Nephron (organoid): ENCODE data around the gene CRYGS.

Experiments
- H3K27ac Mint-ChIP-seq, 3 experiments: 2 replicates each; pipeline ENCODE4 v1.8.0; 2020; ENCODE audit warnings: mixed read lengths in 3 of 3, mild to moderate bottlenecking in 2 of 3, moderate library complexity in 1 of 3
- H3K27me3 Mint-ChIP-seq: 2 replicates; pipeline ENCODE4 v1.8.0; 2021; ENCODE audit warnings: low read depth, mild to moderate bottlenecking, moderate library complexity, mixed read lengths
- H3K36me3 Mint-ChIP-seq: 2 replicates; pipeline ENCODE4 v1.8.0; 2020; ENCODE audit warnings: low read depth, mixed read lengths
- H3K4me1 Mint-ChIP-seq: 2 replicates; pipeline ENCODE4 v1.8.0; 2020; ENCODE audit warnings: mixed read lengths
- H3K4me3 Mint-ChIP-seq, 3 experiments: 2 replicates each; pipeline ENCODE4 v1.8.0; 2020; ENCODE audit warnings: mild to moderate bottlenecking in 3 of 3, mixed read lengths in 3 of 3, moderate library complexity in 2 of 3
- H3K9me3 Mint-ChIP-seq: 2 replicates; pipeline ENCODE4 v1.8.0; 2020; ENCODE audit warnings: mixed read lengths
- TF ChIP-seq, protein P1 (sequence below), 3 experiments: fragments of 200-600 bp; sonication (generic); IDR thresholded peaks; one replicate each; pipeline ENCODE4 v1.5.0; 2021; ENCODE audit warnings: antibody characterized with exemption in 3 of 3; ENCODE audit not compliant: unreplicated experiment in 3 of 3

The CRYGS gene

DNA sequence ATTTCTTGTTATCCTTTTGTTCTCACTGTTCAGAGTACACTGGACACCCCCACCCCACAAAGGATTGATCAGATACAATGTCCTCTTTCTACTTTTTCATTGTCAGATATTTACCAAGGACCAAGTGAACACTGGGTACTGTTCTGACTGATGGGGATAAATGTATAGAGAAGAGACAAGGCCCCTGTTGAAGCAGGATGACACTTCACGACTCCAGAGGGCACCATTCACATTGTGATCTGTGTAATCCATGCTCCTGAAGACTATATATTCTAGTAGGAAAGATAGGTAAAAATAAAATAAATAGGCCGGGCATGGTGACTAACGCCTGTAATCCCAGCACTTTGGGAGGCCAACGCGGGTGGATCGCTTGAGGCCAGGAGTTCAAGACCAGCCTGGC lies 7.2 kb upstream of the CRYGS start:
- Mint-ChIP-seq H3K27me3 (no peaks in the 10 kb centered on the region), H3K36me3 (peaks cover 43% of the 10 kb centered on the region), H3K4me1 (no peaks in the 10 kb centered on the region), H3K27ac (no peak overlapping the region), H3K9me3 (no peaks in the 10 kb centered on the region), H3K4me3 (no peak overlapping the region)
- TF ChIP-seq, protein P1, sequence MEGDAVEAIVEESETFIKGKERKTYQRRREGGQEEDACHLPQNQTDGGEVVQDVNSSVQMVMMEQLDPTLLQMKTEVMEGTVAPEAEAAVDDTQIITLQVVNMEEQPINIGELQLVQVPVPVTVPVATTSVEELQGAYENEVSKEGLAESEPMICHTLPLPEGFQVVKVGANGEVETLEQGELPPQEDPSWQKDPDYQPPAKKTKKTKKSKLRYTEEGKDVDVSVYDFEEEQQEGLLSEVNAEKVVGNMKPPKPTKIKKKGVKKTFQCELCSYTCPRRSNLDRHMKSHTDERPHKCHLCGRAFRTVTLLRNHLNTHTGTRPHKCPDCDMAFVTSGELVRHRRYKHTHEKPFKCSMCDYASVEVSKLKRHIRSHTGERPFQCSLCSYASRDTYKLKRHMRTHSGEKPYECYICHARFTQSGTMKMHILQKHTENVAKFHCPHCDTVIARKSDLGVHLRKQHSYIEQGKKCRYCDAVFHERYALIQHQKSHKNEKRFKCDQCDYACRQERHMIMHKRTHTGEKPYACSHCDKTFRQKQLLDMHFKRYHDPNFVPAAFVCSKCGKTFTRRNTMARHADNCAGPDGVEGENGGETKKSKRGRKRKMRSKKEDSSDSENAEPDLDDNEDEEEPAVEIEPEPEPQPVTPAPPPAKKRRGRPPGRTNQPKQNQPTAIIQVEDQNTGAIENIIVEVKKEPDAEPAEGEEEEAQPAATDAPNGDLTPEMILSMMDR (IDR thresholded peaks at IDR 0.05; ENCODE audit: unreplicated experiment in 3 of 3), result no peak

DNA sequence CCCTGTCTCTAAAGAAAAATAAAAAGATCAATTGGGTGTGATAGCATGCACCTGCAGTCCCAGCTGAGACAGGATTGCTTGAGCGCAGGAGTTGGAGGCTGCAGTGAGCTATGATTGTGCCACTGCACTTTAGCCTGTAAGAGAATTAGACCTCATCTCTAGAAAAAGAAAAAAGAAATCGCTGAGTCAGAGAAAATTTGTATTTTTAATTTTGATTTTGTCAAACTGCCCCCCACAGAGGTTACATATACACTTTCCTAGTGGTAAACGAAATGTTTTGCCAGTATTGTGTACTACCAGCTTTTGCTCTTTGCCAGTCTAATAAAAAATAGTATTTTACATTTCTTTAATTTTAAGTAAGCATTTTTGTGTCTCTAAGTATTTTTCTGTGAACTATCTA lies 5.3 kb upstream of the CRYGS start:
- TF ChIP-seq, protein P1 (IDR thresholded peaks at IDR 0.05; ENCODE audit: unreplicated experiment in 3 of 3), result no peak
- no peak overlapping the region for H3K4me3 Mint-ChIP-seq
- H3K36me3 Mint-ChIP-seq, result peaks cover 32% of the 10 kb centered on the region
- H3K4me1 Mint-ChIP-seq, result no peaks in the 10 kb centered on the region
- H3K27ac Mint-ChIP-seq, result no peak overlapping the region
- no peaks in the 10 kb centered on the region for H3K9me3 Mint-ChIP-seq
- no peaks in the 10 kb centered on the region for H3K27me3 Mint-ChIP-seq

DNA sequence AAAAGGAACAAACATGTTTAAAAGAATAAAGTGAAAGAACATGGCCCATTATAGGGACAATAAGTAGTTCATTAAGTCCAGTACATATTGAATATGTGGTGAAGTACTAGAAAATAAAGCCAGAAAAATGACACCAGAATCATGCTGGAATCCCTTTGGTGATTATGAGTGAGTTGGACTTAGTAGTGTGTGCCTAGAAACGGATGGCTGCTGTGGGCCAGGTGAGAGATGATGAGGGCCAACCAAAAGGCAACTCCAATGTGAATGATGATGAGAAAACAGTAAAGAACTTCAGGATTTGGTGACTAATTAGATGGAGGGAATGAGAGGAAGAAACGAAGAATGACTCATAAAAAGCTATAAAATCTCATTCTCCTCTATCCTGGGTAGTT lies 3.3 kb downstream of the CRYGS start:
- Mint-ChIP-seq H3K4me3 (no peak overlapping the region), H3K9me3 (no peaks in the 10 kb centered on the region), H3K27ac (no peak overlapping the region), H3K27me3 (no peaks in the 10 kb centered on the region), H3K36me3 (no peaks in the 10 kb centered on the region), H3K4me1 (peaks cover 7% of the 10 kb centered on the region)
- TF ChIP-seq, protein P1 (IDR thresholded peaks at IDR 0.05; ENCODE audit: unreplicated experiment in 3 of 3), result no peak

DNA sequence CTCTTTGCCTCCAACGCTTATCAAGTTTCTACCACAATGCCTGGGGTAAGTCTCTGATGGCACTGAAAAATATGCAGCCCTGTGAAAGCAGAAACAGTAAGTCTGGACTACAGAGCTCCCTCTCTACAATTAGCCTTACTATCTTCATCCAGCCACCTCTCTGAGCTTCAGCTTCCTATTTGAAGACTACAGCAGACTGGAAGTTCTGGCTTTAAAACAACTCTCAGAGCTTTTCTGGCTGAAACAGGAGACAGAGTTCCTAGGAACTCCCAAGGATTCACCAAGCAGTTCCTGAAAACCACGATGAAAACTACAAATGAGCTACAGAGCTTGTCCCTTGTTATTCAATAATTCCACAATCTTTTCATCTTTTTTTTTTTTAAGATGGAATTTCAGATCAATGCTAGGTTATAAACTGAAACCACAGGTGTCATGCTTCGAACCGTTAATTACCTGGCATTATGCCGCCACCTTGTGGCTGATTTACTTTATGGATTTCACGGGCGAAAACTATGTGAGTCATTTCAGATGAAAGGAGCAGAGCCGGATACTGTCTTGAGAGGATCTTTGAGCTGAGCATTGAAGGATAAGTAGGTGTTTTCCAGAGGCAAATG lies 3.9 kb downstream of the CRYGS start:
- TF ChIP-seq, protein P1 (IDR thresholded peaks at IDR 0.05; ENCODE audit: unreplicated experiment in 3 of 3), result peak; percentile 81 to 94 (median 81)
- H3K9me3 Mint-ChIP-seq, result no peaks in the 10 kb centered on the region
- H3K4me1 Mint-ChIP-seq, result peaks cover 7% of the 10 kb centered on the region
- no peak overlapping the region for H3K27ac Mint-ChIP-seq
- H3K27me3 Mint-ChIP-seq, result no peaks in the 10 kb centered on the region
- H3K36me3 Mint-ChIP-seq, result no peaks in the 10 kb centered on the region
- H3K4me3 Mint-ChIP-seq, result peak overlapping the region in 2 of 3 experiments; percentile 10 to 28

DNA sequence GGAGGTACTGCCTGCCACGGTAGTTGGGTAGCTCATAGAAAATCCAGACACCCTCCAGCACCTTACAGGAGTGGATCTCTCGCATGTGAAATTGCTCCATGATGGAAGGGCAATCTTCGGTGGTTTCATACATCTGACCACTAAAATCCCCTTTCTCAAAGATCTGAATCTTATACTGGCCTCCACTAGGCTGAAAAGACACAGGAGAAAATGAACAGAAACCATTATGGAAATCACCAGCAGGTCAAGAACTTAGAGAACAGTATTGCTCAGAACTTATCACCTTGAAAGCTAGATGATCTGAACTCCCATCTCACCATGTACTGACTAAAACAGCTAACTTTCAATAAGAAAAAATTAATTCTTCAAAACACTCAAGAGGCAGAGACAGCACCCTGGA lies 5.4 kb downstream of the CRYGS start:
- no peak overlapping the region for H3K4me3 Mint-ChIP-seq
- TF ChIP-seq, protein P1 (IDR thresholded peaks at IDR 0.05; ENCODE audit: unreplicated experiment in 3 of 3), result no peak
- H3K9me3 Mint-ChIP-seq, result no peaks in the 10 kb centered on the region
- peaks cover 7% of the 10 kb centered on the region for H3K4me1 Mint-ChIP-seq
- H3K27me3 Mint-ChIP-seq, result peaks cover 3% of the 10 kb centered on the region
- H3K36me3 Mint-ChIP-seq, result no peaks in the 10 kb centered on the region
- H3K27ac Mint-ChIP-seq, result no peak overlapping the region
